ENCODE results near the gene B4GALT5. TPM values are rescaled to one million over a fixed set of nuclear protein-coding genes. Genes with fewer than 3 reads are reported as not detected.

The B4GALT5 gene
- total RNA-seq, 1 experiment from 2014 or later, result 62.4 TPM

GRCh38 chr20:49603209-49603627, 110.5 kb downstream of the B4GALT5 start:
- CTCF ChIA-PET, result interaction anchor here (0.6 to 11.7 kb wide), 17 partner anchors 8 to 328 kb away, joined by 3 to 540 read pairs (median 4); no protein-coding TSS in a partner anchor
- no peak overlapping the region for H3K4me3 Mint-ChIP-seq
- no peaks in the 10 kb centered on the region for H3K36me3 Mint-ChIP-seq
- H3K27me3 Mint-ChIP-seq (ENCODE audit: low read depth), result no peaks in the 10 kb centered on the region
- no peaks in the 10 kb centered on the region for H3K4me1 Mint-ChIP-seq
- POLR2A ChIA-PET, result no interaction called here
- TF ChIP-seq SMAD3 (CRISPR knock-in tag; IDR thresholded peaks at IDR 0.05; ENCODE audit: borderline replicate concordance) (no peak), MAX (CRISPR knock-in tag; IDR thresholded peaks at IDR 0.05) (0 out of 2 replicates have a peak, but pooled peaks have one; percentile 6)
- ATAC-seq, result peak; percentile 87
- H3K27ac Mint-ChIP-seq, result no peak overlapping the region
- DNase-seq (ENCODE audit: low spot score), result peak; percentile 47
- H3K9me3 Mint-ChIP-seq, result peaks cover under 1% of the 10 kb centered on the region; the same call in 1 of the 2 replicates

GRCh38 chr20:49602345-49603208, 111.1 kb downstream of the B4GALT5 start:
- TF ChIP-seq ZNF423 (CRISPR knock-in tag; IDR thresholded peaks at IDR 0.05), result no peak
- no peak for TF ChIP-seq ATF3 (CRISPR knock-in tag; conservative IDR thresholded peaks at IDR 0.05)
- no peak for TF ChIP-seq E2F5 (CRISPR knock-in tag; IDR thresholded peaks at IDR 0.05)
- TF ChIP-seq FOXJ3 (CRISPR knock-in tag; IDR thresholded peaks at IDR 0.05; ENCODE audit: borderline replicate concordance), result no peak
- TF ChIP-seq NR1H2 (CRISPR knock-in tag; IDR thresholded peaks at IDR 0.05), result no peak
- 0 out of 2 replicates have a peak, but pooled peaks have one; percentile 30 for TF ChIP-seq GTF2I (CRISPR knock-in tag; conservative IDR thresholded peaks at IDR 0.05)
- ChIA-PET POLR2A (no interaction called here), CTCF (interaction anchor here (0.7 to 11.7 kb wide), 10 partner anchors 7 to 312 kb away, joined by 3 to 540 read pairs (median 4); no protein-coding TSS in a partner anchor)
- Mint-ChIP-seq H3K4me1 (no peaks in the 10 kb centered on the region), H3K27ac (no peak overlapping the region), H3K4me3 (no peak overlapping the region), H3K9me3 (peaks cover 4% of the 10 kb centered on the region; the same call in 1 of the 2 replicates), H3K27me3 (ENCODE audit: low read depth) (no peaks in the 10 kb centered on the region), H3K36me3 (no peaks in the 10 kb centered on the region)
- DNase-seq (ENCODE audit: low spot score) (no peak), ATAC-seq (no peak)

GRCh38 chr20:49601153-49601924, 112.3 kb downstream of the B4GALT5 start:
- DNase-seq (ENCODE audit: low spot score) (no peak), ATAC-seq (no peak)
- CTCF ChIA-PET, result interaction anchor here (11.7 kb wide), 1 partner anchor 60 kb away, joined by 540 read pairs; no protein-coding TSS in a partner anchor
- Mint-ChIP-seq H3K36me3 (no peaks in the 10 kb centered on the region), H3K4me1 (no peaks in the 10 kb centered on the region), H3K9me3 (peaks cover 4% of the 10 kb centered on the region; the same call in 1 of the 2 replicates), H3K27me3 (ENCODE audit: low read depth) (no peaks in the 10 kb centered on the region), H3K27ac (no peak overlapping the region), H3K4me3 (no peak overlapping the region)
- POLR2A ChIA-PET, result no interaction called here
- TF ChIP-seq SOX15 (CRISPR knock-in tag; IDR thresholded peaks at IDR 0.05) (no peak), SMAD3 (CRISPR knock-in tag; IDR thresholded peaks at IDR 0.05; ENCODE audit: borderline replicate concordance) (no peak), ATF1 (CRISPR knock-in tag; IDR thresholded peaks at IDR 0.05) (no peak), FOXP1 (CRISPR knock-in tag; IDR thresholded peaks at IDR 0.05; ENCODE audit: borderline replicate concordance) (no peak), ZNF263 (CRISPR knock-in tag; IDR thresholded peaks at IDR 0.05; ENCODE audit: low read depth) (no peak), E2F1 (CRISPR knock-in tag; IDR thresholded peaks at IDR 0.05) (no peak), USF1 (CRISPR knock-in tag; IDR thresholded peaks at IDR 0.05) (no peak), ZNF219 (CRISPR knock-in tag; IDR thresholded peaks at IDR 0.05; ENCODE audit: borderline replicate concordance) (no peak), ARID4B (CRISPR knock-in tag; IDR thresholded peaks at IDR 0.05; ENCODE audit: borderline replicate concordance) (no peak), AR (CRISPR knock-in tag; IDR thresholded peaks at IDR 0.05) (no peak)
